ENCODE measurements around the gene ZFHX3. TPM values are rescaled to one million over a fixed set of nuclear protein-coding genes. Genes with fewer than 3 reads are reported as not detected.

Gene ZFHX3
- total RNA-seq, 2 donors from 2014 or later = 9.2 to 18.9 TPM

DNA sequence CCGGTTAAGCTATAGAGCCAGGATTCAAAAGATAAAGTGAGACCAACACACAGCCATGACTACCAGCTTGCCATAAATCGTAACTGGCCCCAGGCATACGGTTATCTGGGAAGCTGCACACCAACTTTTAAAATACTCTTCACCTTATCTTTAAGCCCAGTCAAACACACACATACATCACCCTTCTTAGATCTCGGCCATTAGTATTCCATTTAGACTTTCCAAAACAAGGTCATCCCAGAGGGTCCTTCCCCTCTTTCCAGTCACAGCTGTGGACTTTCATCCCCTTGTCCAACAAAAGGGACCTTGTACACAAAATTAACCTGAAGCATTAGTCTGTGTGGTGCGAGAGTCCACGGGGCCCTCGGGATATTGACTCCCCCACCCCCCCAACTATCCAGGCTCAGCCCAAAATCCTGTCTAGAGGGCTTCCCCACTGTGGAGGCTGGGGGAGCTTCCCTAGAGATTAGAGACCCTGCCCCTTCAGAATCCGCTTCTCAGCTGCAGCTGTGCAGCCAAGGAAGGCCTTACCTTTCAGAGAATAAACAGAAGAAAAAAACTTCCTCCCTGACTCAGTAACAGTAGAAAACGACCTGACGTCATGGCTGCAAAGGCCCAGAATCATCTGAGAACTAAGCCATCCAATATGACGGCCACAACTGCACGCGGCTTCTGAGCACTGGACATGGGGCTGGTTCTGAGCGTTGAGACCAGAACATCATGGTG is 9.9 kb downstream of the ZFHX3 start:
- DNase-seq (ENCODE audit: low spot score) = no peak
- H3K27ac ChIP-seq = peak overlapping the region; percentile 37 to 39
- H3K4me3 ChIP-seq = no peak overlapping the region
- H3K4me1 ChIP-seq = peaks cover 0 to 43% of the 10 kb centered on the region in 2 donors
- H3K27me3 ChIP-seq = no peaks in the 10 kb centered on the region
- no peaks in the 10 kb centered on the region for H3K9me3 ChIP-seq
- no peak for TF ChIP-seq CTCF (IDR thresholded peaks at IDR 0.05)
- H3K36me3 ChIP-seq = no peaks in the 10 kb centered on the region

- Histone ChIP-seq H3K4me3 (no peak overlapping the region), H3K36me3 (no peaks in the 10 kb centered on the region), H3K27ac (peak overlapping the region; percentile 37 to 39), H3K4me1 (peaks cover 0 to 43% of the 10 kb centered on the region in 2 donors), H3K27me3 (no peaks in the 10 kb centered on the region), H3K9me3 (no peaks in the 10 kb centered on the region)
- TF ChIP-seq CTCF (IDR thresholded peaks at IDR 0.05) = no peak
- no peak for DNase-seq (ENCODE audit: low spot score)
These were observed 10.6 kb downstream of the ZFHX3 start for GRCh38 chr16:73037331-73037745.

DNA sequence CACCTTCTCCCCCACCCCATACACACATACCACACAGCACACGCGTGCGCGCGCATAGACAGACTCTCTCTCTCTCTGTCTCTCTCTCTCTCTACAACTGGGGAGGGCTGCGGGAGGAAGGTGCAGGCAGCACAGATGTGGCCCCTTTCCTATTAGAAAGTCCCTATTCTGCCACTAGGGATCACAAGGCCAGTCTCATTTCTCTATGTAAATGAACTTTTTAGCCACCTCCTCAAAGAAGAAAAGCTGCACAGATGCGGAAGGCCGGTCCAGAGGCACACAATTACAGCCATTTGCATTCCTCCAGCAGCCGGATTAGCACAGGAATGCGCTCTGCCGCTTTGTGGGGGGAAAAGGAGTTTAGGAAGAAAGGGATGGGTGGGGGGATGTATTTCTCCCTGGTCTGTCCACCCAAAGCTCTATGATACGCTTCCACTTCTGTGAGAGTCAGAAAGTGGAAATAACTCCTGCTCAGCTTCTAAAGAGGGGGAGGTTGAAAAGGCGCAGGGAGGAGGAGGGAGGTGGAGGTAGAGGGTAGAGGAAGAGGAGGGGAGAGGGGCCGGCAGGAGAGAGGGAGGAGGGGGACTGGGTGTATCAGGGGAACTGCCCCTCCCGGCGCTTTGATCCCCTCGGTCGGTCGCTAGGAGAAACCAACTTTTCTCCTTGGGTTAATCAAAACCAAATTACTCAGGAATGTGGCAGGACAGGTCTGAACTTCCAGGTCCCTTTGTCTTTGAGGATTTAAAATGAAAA is 11.7 kb downstream of the ZFHX3 start:
- peaks cover 0 to 45% of the 10 kb centered on the region in 2 donors for H3K4me1 ChIP-seq
- no peak for TF ChIP-seq CTCF (IDR thresholded peaks at IDR 0.05)
- no peaks in the 10 kb centered on the region for H3K9me3 ChIP-seq
- no peaks in the 10 kb centered on the region for H3K36me3 ChIP-seq
- H3K27me3 ChIP-seq = no peaks in the 10 kb centered on the region
- no peak for DNase-seq (ENCODE audit: low spot score)
- H3K4me3 ChIP-seq = no peak overlapping the region
- no peak overlapping the region for H3K27ac ChIP-seq

GRCh38 chr16:73034374-73034773 is 13.6 kb downstream of the ZFHX3 start:
- no peak overlapping the region for H3K27ac ChIP-seq
- H3K9me3 ChIP-seq = no peaks in the 10 kb centered on the region
- TF ChIP-seq CTCF (IDR thresholded peaks at IDR 0.05) = no peak
- no peak for DNase-seq (ENCODE audit: low spot score)
- peaks cover 0 to 45% of the 10 kb centered on the region in 2 donors for H3K4me1 ChIP-seq
- no peaks in the 10 kb centered on the region for H3K27me3 ChIP-seq
- H3K4me3 ChIP-seq = no peak overlapping the region
- H3K36me3 ChIP-seq = no peaks in the 10 kb centered on the region

- no peak for TF ChIP-seq CTCF (IDR thresholded peaks at IDR 0.05)
- H3K36me3 ChIP-seq = no peaks in the 10 kb centered on the region
- H3K27ac ChIP-seq = peak overlapping the region in 1 of 2 donors; percentile 50
- no peaks in the 10 kb centered on the region for H3K9me3 ChIP-seq
- no peak for DNase-seq (ENCODE audit: low spot score)
- no peak overlapping the region for H3K4me3 ChIP-seq
- H3K27me3 ChIP-seq = no peaks in the 10 kb centered on the region
- peaks cover 0 to 45% of the 10 kb centered on the region in 2 donors for H3K4me1 ChIP-seq
These were observed 14.5 kb downstream of the ZFHX3 start for GRCh38 chr16:73033271-73033998.

All from right atrium auricular region (tissue), 2 donors.